GM21786 (cell line): ENCODE results near the gene CBR4.
"Not testable (repeated sequence)": the region's sequence is repeated elsewhere in the genome, so short reads cannot be mapped to it uniquely, and the experiment has no call there.

ENCODE experiments used
- ATAC-seq: cut with Tn5 transposase; IDR thresholded peaks from one replicate; pipeline ENCODE4 v1.9.1; 2021; ENCODE audit not compliant: unreplicated experiment

Gene CBR4

GRCh38 chr4:168995537-168996295, 14.3 kb downstream of the CBR4 start:
- peak; percentile 65 for ATAC-seq

GRCh38 chr4:168994958-168995357, 15.1 kb downstream of the CBR4 start:
- ATAC-seq = no peak

- ATAC-seq = no peak
These were observed 16.1 kb downstream of the CBR4 start for GRCh38 chr4:168993714-168994510.

GRCh38 chr4:168992952-168993482, 17.0 kb downstream of the CBR4 start:
- not testable (repeated sequence) for ATAC-seq

GRCh38 chr4:168981942-168982341, 28.1 kb downstream of the CBR4 start:
- no peak for ATAC-seq

GRCh38 chr4:168981460-168981859, 28.6 kb downstream of the CBR4 start:
- ATAC-seq = no peak

- ATAC-seq = no peak
These were observed 30.7 kb downstream of the CBR4 start for GRCh38 chr4:168979338-168979737.

- no peak for ATAC-seq
These were observed 31.9 kb downstream of the CBR4 start for GRCh38 chr4:168978001-168978700.

- ATAC-seq = no peak
These were observed 37.5 kb downstream of the CBR4 start for GRCh38 chr4:168972596-168972995.

- ATAC-seq = no peak
These were observed 49.3 kb downstream of the CBR4 start for GRCh38 chr4:168960716-168961115.

- no peak for ATAC-seq
These were observed 54.4 kb downstream of the CBR4 start for GRCh38 chr4:168955674-168956073.

- ATAC-seq = not testable (repeated sequence)
These were observed 57.2 kb downstream of the CBR4 start for GRCh38 chr4:168952821-168953246.

GRCh38 chr4:168945291-168945690, 64.8 kb downstream of the CBR4 start:
- ATAC-seq = no peak

GRCh38 chr4:168942985-168943384, 67.1 kb downstream of the CBR4 start:
- ATAC-seq = no peak
